A549 treated with GW870086 at 1 μM for 4 hours (cell line): ENCODE results near the gene TAF13. TPM values are rescaled to one million over a fixed set of nuclear protein-coding genes. Genes with fewer than 3 reads are reported as not detected.

Source experiments
- total RNA-seq: library from RNA; stranded (reverse); fragments of 200-300 nt; extraction: Qiagen RNA extraction; gene quantifications from 5 replicates; pipeline ENCODE4 v1.2.3, GENCODE V29; 2022; ENCODE audit warnings: low read depth

Gene TAF13
- total RNA-seq, result 23.8 to 37.0 TPM (median 29.2 TPM) in 5 replicates

GRCh38 chr1:109075531-109076490 is at the start of gene TAF13:
Gene TAF13, minus strand, starts transcription at chr1:109076003. Its CDS starts 56 bp downstream, at chr1:109075947.

GRCh38 chr1:109113590-109114341 is 38.0 kb upstream of the TAF13 start, which contains the start of gene ELAPOR1:
Gene ELAPOR1, plus strand, starts transcription at chr1:109114115. Its CDS starts 69 bp downstream, at chr1:109114184.

GRCh38 chr1:109090196-109091077 is 14.6 kb upstream of the TAF13 start, which contains the start of gene TMEM167B:
Gene TMEM167B, plus strand, starts transcription at chr1:109090764. Its CDS starts 109 bp downstream, at chr1:109090873.

GRCh38 chr1:109041621-109042468 is 34.0 kb downstream of the TAF13 start, which contains the start of gene WDR47:
Gene WDR47, minus strand, starts transcription at chr1:109042102. Its CDS starts 18,590 bp downstream, at chr1:109023512.

Other genes with a start within 250 kb of the TAF13 start
- 1.1 to 1.5 TPM (median 1.3 TPM) in 5 replicates for gene AKNAD1, start 218.9 kb downstream of the TAF13 start, total RNA-seq
- gene GPSM2, start 199.0 kb downstream of the TAF13 start, total RNA-seq, result 19.3 to 24.5 TPM (median 21.6 TPM) in 5 replicates
- 16.1 to 18.6 TPM (median 17.3 TPM) in 5 replicates for gene CLCC1, start 112.5 kb downstream of the TAF13 start, total RNA-seq
- 6.0 to 8.8 TPM (median 8.2 TPM) in 5 replicates for gene WDR47, start 33.9 kb downstream of the TAF13 start, total RNA-seq
- 8.2 to 10.2 TPM (median 9.7 TPM) in 5 replicates for gene TMEM167B, start 14.8 kb upstream of the TAF13 start, total RNA-seq
- 0.38 to 1.1 TPM (median 0.44 TPM) in 5 replicates for gene ELAPOR1, start 38.1 kb upstream of the TAF13 start, total RNA-seq
- gene SARS1, start 137.9 kb upstream of the TAF13 start, total RNA-seq, result 87.7 to 101 TPM (median 89.8 TPM) in 5 replicates
- gene CELSR2, start 173.5 kb upstream of the TAF13 start, total RNA-seq, result 3.5 to 5.1 TPM (median 4.8 TPM) in 5 replicates
- gene PSRC1, start 207.1 kb upstream of the TAF13 start, total RNA-seq, result 17.8 to 25.7 TPM (median 23.8 TPM) in 5 replicates
- gene MYBPHL, start 231.0 kb upstream of the TAF13 start, total RNA-seq, result not detected in 5 replicates